A549 (cell line): ENCODE data around the gene NUTF2. TPM values are rescaled to one million over a fixed set of nuclear protein-coding genes. Genes with fewer than 3 reads are reported as not detected.

Experiments used
- ATAC-seq, 2 experiments: fragments of 200-7000 bp in 1 of 2; fragments of >200 bp in 1 of 2; cut with Nextera tagmentation in 1 of 2; cut with Tn5 transposase in 1 of 2; 3 replicates each; pipeline versions ENCODE4 v1.8.0 to v1.9.1; 2018 to 2020; ENCODE audit warnings: mild to moderate bottlenecking in 1 of 2, moderate library complexity in 1 of 2
- CTCF ChIA-PET: fragments of 300-600 bp; sonication (Branson Sonifier 250); formaldehyde crosslinking; extraction: SDS; loops from one replicate; lab custom pipeline; 2021; ENCODE audit warnings: antibody characterized with exemption, inconsistent platforms; lab: Yijun Ruan, JAX
- POLR2A ChIA-PET: fragments of 350-600 bp; formaldehyde crosslinking; extraction: SDS; loops from one replicate; lab custom pipeline; 2021; ENCODE audit warnings: antibody characterized with exemption, inconsistent platforms; lab: Yijun Ruan, JAX
- DNase-seq, 2 experiments: peaks; one replicate each; pipeline versions ENCODE4 v3.0.0 to v3.0.0-alpha.2; 2011 to 2016; ENCODE audit warnings: low read depth in 1 of 2, low spot score in 1 of 2
- FAIRE-seq: peaks from 2 replicates; lab custom pipeline; 2011; peaks lifted over from hg19 to GRCh38; lab: Jason Lieb, UNC
- H3K27ac ChIP-seq, 2 experiments: fragments of >200 bp; sonication (Bioruptor Twin); formaldehyde crosslinking; 3 replicates each; pipeline ENCODE4 v1.5.1; 2016 to 2017
- H3K4me1 ChIP-seq: fragments of >200 bp; sonication (Bioruptor Twin); formaldehyde crosslinking; 3 replicates; pipeline ENCODE4 v1.6.1; 2016
- H3K4me2 ChIP-seq: fragments of >200 bp; sonication (Bioruptor Twin); formaldehyde crosslinking; 3 replicates; pipeline ENCODE4 v1.6.1; 2016
- H3K4me3 ChIP-seq: fragments of >200 bp; sonication (Bioruptor Twin); formaldehyde crosslinking; 3 replicates; pipeline ENCODE4 v1.5.1; 2016
- H3K9me3 ChIP-seq: fragments of >200 bp; sonication (Bioruptor Twin); formaldehyde crosslinking; 3 replicates; pipeline ENCODE4 v1.6.1; 2016
- BHLHE40 ChIP-seq: IDR thresholded peaks from 2 replicates; pipeline ENCODE4 v1.6.1; 2012; ENCODE audit warnings: low read depth, low read length, inconsistent platforms
- CEBPB ChIP-seq, 2 experiments: fragments of >200 bp in 1 of 2; sonication (Bioruptor Twin) in 1 of 2; formaldehyde crosslinking in 1 of 2; IDR thresholded peaks; 2 replicates each; pipeline ENCODE4 v1.6.1; 2012 to 2016
- EHF ChIP-seq: fragments of 250-450 bp; sonication (Bioruptor Pico); IDR thresholded peaks from 2 replicates; pipeline ENCODE4 v1.5.0; 2020; ENCODE audit warnings: mild to moderate bottlenecking
- ESRRA ChIP-seq: fragments of 150-350 bp; IDR thresholded peaks from 2 replicates; pipeline ENCODE4 v1.6.1; 2014; ENCODE audit warnings: mild to moderate bottlenecking, low read length, borderline replicate concordance
- FOSL2 ChIP-seq, 2 experiments: fragments of 450-650 bp in 1 of 2; fragments of >200 bp in 1 of 2; sonication (Bioruptor Twin) in 1 of 2; formaldehyde crosslinking; IDR thresholded peaks; 2 replicates each; pipeline versions ENCODE4 v1.5.0 to v1.6.1; 2016 to 2020; ENCODE audit warnings: mild to moderate bottlenecking in 1 of 2, moderate library complexity in 1 of 2
- FOXS1 ChIP-seq: fragments of 250-450 bp; sonication (Bioruptor Pico); IDR thresholded peaks from 2 replicates; pipeline ENCODE4 v1.5.0; 2020; ENCODE audit warnings: mild to moderate bottlenecking, moderate library complexity
- HOXB13 ChIP-seq: fragments of 250-450 bp; sonication (Bioruptor Pico); IDR thresholded peaks from 2 replicates; pipeline ENCODE4 v1.5.0; 2020; ENCODE audit warnings: low read depth, mild to moderate bottlenecking, moderate library complexity
- MYC ChIP-seq: IDR thresholded peaks from 2 replicates; pipeline ENCODE4 v1.6.1; 2012; ENCODE audit warnings: mild to moderate bottlenecking, inconsistent platforms, low read length, improper control_type of control experiment, borderline replicate concordance
- RAD21 ChIP-seq, 2 experiments: fragments of >200 bp in 1 of 2; sonication (Bioruptor Twin) in 1 of 2; formaldehyde crosslinking in 1 of 2; IDR thresholded peaks in 1 of 2; conservative IDR thresholded peaks in 1 of 2; 2 replicates in 1 of 2; 3 replicates in 1 of 2; pipeline ENCODE4 v1.6.1; 2012 to 2018; ENCODE audit warnings: inconsistent platforms in 1 of 2
- RNF2 ChIP-seq: fragments of 200-600 bp; sonication (generic); IDR thresholded peaks from 2 replicates; pipeline ENCODE4 v1.6.1; 2016; ENCODE audit warnings: low read depth, mild to moderate bottlenecking, antibody characterized with exemption, moderate library complexity, borderline replicate concordance
- SREBF2 ChIP-seq: fragments of 450-650 bp; IDR thresholded peaks from 2 replicates; pipeline ENCODE4 v1.6.1; 2014; ENCODE audit warnings: mild to moderate bottlenecking, moderate library complexity
- WGBS: methylation state at CpG from one replicate; pipeline ENCODE4 v1.1.6; 2017; ENCODE audit errors: missing lambda C conversion rate; 5-methylcytosine and 5-hydroxymethylcytosine counted together
- polyA plus RNA-seq, 4 experiments: library from polyadenylated mRNA; depleted of rRNA in 3 of 4; stranded (reverse); fragments of >200 nt; fragmentation: RNase III in 1 of 4; extraction: RNeasy Plus Mini Kit Qiagen cat#74134 plus additional on column Dnase treatment in 1 of 4; gene quantifications; 2 replicates in 3 of 4; 3 replicates in 1 of 4; pipeline ENCODE4 v1.2.3, GENCODE V29; 2011 to 2017
- small RNA-seq, 6 experiments: library from RNA; depleted of rRNA; stranded (forward); fragments of <200 nt; gene quantifications; one replicate each; pipeline ENCODE3, GENCODE V24; 2012

Gene NUTF2
- polyA plus RNA-seq, 2 of the 4 experiments (the other 2 are of a cell fraction): 168 to 287 TPM

DNA sequence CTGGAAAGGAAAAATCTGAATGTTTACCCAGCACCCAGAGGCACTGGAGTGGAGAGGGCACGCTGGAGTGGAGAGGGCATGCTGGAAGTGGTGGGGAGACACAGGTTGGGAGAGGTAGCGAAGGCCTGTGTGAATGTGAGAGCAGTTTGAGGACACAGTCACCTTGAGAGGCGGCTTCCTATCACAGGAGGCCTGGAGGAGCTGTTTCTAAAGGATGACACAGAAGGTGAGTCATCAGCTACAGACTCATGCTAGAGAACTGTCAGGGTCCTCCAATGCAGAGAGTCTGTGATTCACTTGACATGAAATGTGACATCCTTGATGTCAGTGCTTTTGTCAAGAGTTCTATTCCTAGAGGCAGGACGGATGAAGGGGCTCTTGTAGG lies 71.1 kb downstream of the NUTF2 start:
- Histone ChIP-seq H3K4me2 (peak overlapping the region; percentile 27; the same call in 2 of the 3 replicates), H3K4me1 (peaks cover 16% of the 10 kb centered on the region), H3K27ac (peak overlapping the region in 1 of 2 experiments; percentile 2; a peak in 1 of 6 replicates), H3K4me3 (no peak overlapping the region), H3K9me3 (no peaks in the 10 kb centered on the region)
- DNase-seq: peak; percentile 62 to 88
- TF ChIP-seq ESRRA (peak; percentile 16; the same call in 1 of the 2 replicates), FOXS1 (CRISPR knock-in tag) (no peak), SREBF2 (no peak), EHF (CRISPR knock-in tag) (no peak), HOXB13 (no peak), FOSL2 (IDR thresholded peaks at IDR 0.05) (peak; percentile 58; the same call in 1 of the 2 replicates), FOSL2 (CRISPR knock-in tag; IDR thresholded peaks at IDR 0.05) (peak; percentile 95), RNF2 (no peak)
- ChIA-PET CTCF (interaction anchor here (0.6 to 22.2 kb wide), 10 partner anchors 9 to 101 kb away, joined by 3 to 370 read pairs (median 4); partner anchors contain the start of genes EDC4 and NRN1L), POLR2A (interaction anchor here (0.6 to 1.0 kb wide), 4 partner anchors 13 to 111 kb away, joined by 3 to 5 read pairs (median 3); partner anchors contain the start of genes RANBP10 and TSNAXIP1)
- ATAC-seq: peak; percentile 89 to 90
- no peak for FAIRE-seq
- WGBS: 36% methylated on average over 4 of the region's 4 CpGs

DNA sequence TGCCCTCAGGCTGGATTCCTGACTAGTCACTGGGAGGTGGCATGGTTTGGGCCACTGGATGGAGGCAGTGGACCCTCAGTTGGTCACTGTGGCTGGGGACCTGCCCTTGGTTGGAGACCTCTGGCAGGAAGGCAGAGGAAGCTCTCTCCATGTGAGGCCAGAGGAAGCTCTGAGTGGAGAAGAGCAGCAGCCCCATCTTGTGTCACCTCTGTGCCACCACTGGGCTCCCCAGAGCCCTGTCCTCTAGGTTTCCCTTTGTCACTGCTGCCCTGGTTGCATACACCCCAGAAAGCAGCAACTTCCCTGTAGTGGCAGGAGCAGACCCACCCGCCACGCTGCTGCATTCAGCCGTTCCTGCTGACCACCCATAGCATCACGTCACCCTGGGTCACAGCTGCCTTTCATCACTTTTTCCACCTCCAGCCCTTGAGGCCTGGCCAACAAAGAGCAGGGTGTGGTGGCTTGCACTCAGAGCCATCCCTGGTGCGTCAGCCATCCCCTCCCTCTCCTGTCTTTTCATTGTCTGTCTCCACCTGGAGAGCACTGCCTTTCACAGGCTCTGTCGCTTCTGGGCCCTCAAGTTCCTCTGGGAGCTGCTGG lies 73.0 kb downstream of the NUTF2 start:
- TF ChIP-seq RAD21 (conservative IDR thresholded peaks at IDR 0.05 in 1 of 2, IDR thresholded peaks at IDR 0.05 in 1 of 2) (peak in 1 of 2 experiments; percentile 20; a peak in 1 of 5 replicates), BHLHE40 (no peak), MYC (no peak), CEBPB (IDR thresholded peaks at IDR 0.05) (no peak), EHF (CRISPR knock-in tag) (no peak)
- CTCF ChIA-PET: interaction anchor here (0.9 to 22.2 kb wide), 6 partner anchors 8 to 121 kb away, joined by 3 to 370 read pairs (median 25); partner anchors contain the start of genes CTRL, EDC4 and NRN1L

More for the DNA sequence above, 73.0 kb downstream of the NUTF2 start:
- H3K9me3 ChIP-seq: no peaks in the 10 kb centered on the region
- no peak overlapping the region for H3K27ac ChIP-seq
- FAIRE-seq: no peak
- no peak overlapping the region for H3K4me3 ChIP-seq
- no peak overlapping the region for H3K4me2 ChIP-seq
- DNase-seq: no peak
- H3K4me1 ChIP-seq: peaks cover 16% of the 10 kb centered on the region
- ATAC-seq: 0 out of 6 replicates have a peak, but pooled peaks of 1 of the 2 experiments have one; percentile 14
- POLR2A ChIA-PET: no interaction called here
- 93% methylated on average over 6 of the region's 6 CpGs for WGBS

Small RNAs within 50 kb of the gene (small RNA-seq; reads per million reads assigned to genes)
- gene AC040162.2 (0 reads per million in 6 experiments), gene NRN1L (0 reads per million in 6 experiments)

Other genes with a start within 250 kb of the NUTF2 start
- gene CARMIL2, start 201.8 kb upstream of the NUTF2 start, polyA plus RNA-seq (2011; rRNA removed): 0.39 and 0.62 TPM in 2 replicates
- 0.95 to 1.3 TPM (median 1.2 TPM) in 3 replicates for gene CARMIL2, start 201.8 kb upstream of the NUTF2 start, polyA plus RNA-seq (2017; fragmentation: RNase III; extraction: RNeasy Plus Mini Kit Qiagen cat#74134 plus additional on column Dnase treatment)
- gene ACD, start 186.7 kb upstream of the NUTF2 start, polyA plus RNA-seq (2011; rRNA removed): 19.4 and 22.2 TPM in 2 replicates
- gene ACD, start 186.7 kb upstream of the NUTF2 start, polyA plus RNA-seq (2017; fragmentation: RNase III; extraction: RNeasy Plus Mini Kit Qiagen cat#74134 plus additional on column Dnase treatment): 25.3 to 26.5 TPM (median 26.4 TPM) in 3 replicates
- 1.7 and 1.8 TPM in 2 replicates for gene PARD6A, start 186.0 kb upstream of the NUTF2 start, polyA plus RNA-seq (2011; rRNA removed)
- 1.4 to 2.2 TPM (median 1.9 TPM) in 3 replicates for gene PARD6A, start 186.0 kb upstream of the NUTF2 start, polyA plus RNA-seq (2017; fragmentation: RNase III; extraction: RNeasy Plus Mini Kit Qiagen cat#74134 plus additional on column Dnase treatment)
- gene ENKD1, start 180.2 kb upstream of the NUTF2 start, polyA plus RNA-seq (2011; rRNA removed): 4.0 and 4.3 TPM in 2 replicates
- gene ENKD1, start 180.2 kb upstream of the NUTF2 start, polyA plus RNA-seq (2017; fragmentation: RNase III; extraction: RNeasy Plus Mini Kit Qiagen cat#74134 plus additional on column Dnase treatment): 11.1 to 12.6 TPM (median 12.2 TPM) in 3 replicates
- not detected in 2 replicates for gene C16orf86, start 180.1 kb upstream of the NUTF2 start, polyA plus RNA-seq (2011; rRNA removed)
- gene C16orf86, start 180.1 kb upstream of the NUTF2 start, polyA plus RNA-seq (2017; fragmentation: RNase III; extraction: RNeasy Plus Mini Kit Qiagen cat#74134 plus additional on column Dnase treatment): 0.05 to 0.21 TPM (median 0.06 TPM) in 3 replicates
- gene GFOD2, start 127.6 kb upstream of the NUTF2 start, polyA plus RNA-seq (2011; rRNA removed): 10.3 and 11.0 TPM in 2 replicates
- gene GFOD2, start 127.6 kb upstream of the NUTF2 start, polyA plus RNA-seq (2017; fragmentation: RNase III; extraction: RNeasy Plus Mini Kit Qiagen cat#74134 plus additional on column Dnase treatment): 16.1 to 17.8 TPM (median 16.4 TPM) in 3 replicates
- gene RANBP10, start 40.4 kb upstream of the NUTF2 start, polyA plus RNA-seq (2011; rRNA removed): 9.8 and 11.1 TPM in 2 replicates
- 6.9 to 7.5 TPM (median 7.5 TPM) in 3 replicates for gene RANBP10, start 40.4 kb upstream of the NUTF2 start, polyA plus RNA-seq (2017; fragmentation: RNase III; extraction: RNeasy Plus Mini Kit Qiagen cat#74134 plus additional on column Dnase treatment)
- gene TSNAXIP1, start 40.0 kb upstream of the NUTF2 start, polyA plus RNA-seq (2011; rRNA removed): 0.68 and 0.78 TPM in 2 replicates
- gene TSNAXIP1, start 40.0 kb upstream of the NUTF2 start, polyA plus RNA-seq (2017; fragmentation: RNase III; extraction: RNeasy Plus Mini Kit Qiagen cat#74134 plus additional on column Dnase treatment): 0.97 to 1.2 TPM (median 1.1 TPM) in 3 replicates
- gene THAP11, start 4.6 kb upstream of the NUTF2 start, polyA plus RNA-seq (2011; rRNA removed): 33.2 and 44.0 TPM in 2 replicates
- 27.2 to 30.9 TPM (median 30.0 TPM) in 3 replicates for gene THAP11, start 4.6 kb upstream of the NUTF2 start, polyA plus RNA-seq (2017; fragmentation: RNase III; extraction: RNeasy Plus Mini Kit Qiagen cat#74134 plus additional on column Dnase treatment)
- gene CENPT, start 760 bp downstream of the NUTF2 start, polyA plus RNA-seq (2011; rRNA removed): 18.2 and 19.1 TPM in 2 replicates
- 35.9 to 40.3 TPM (median 36.9 TPM) in 3 replicates for gene CENPT, start 760 bp downstream of the NUTF2 start, polyA plus RNA-seq (2017; fragmentation: RNase III; extraction: RNeasy Plus Mini Kit Qiagen cat#74134 plus additional on column Dnase treatment)
- gene EDC4, start 26.1 kb downstream of the NUTF2 start, polyA plus RNA-seq (2011; rRNA removed): 21.0 and 35.3 TPM in 2 replicates
- 54.9 to 60.4 TPM (median 58.1 TPM) in 3 replicates for gene EDC4, start 26.1 kb downstream of the NUTF2 start, polyA plus RNA-seq (2017; fragmentation: RNase III; extraction: RNeasy Plus Mini Kit Qiagen cat#74134 plus additional on column Dnase treatment)
- gene NRN1L, start 38.0 kb downstream of the NUTF2 start, polyA plus RNA-seq (2011; rRNA removed): 0.22 and 0.34 TPM in 2 replicates
- not detected in 3 replicates for gene NRN1L, start 38.0 kb downstream of the NUTF2 start, polyA plus RNA-seq (2017; fragmentation: RNase III; extraction: RNeasy Plus Mini Kit Qiagen cat#74134 plus additional on column Dnase treatment)
- 15.1 and 18.2 TPM in 2 replicates for gene PSKH1, start 46.3 kb downstream of the NUTF2 start, polyA plus RNA-seq (2011; rRNA removed)
- 14.6 to 15.8 TPM (median 15.7 TPM) in 3 replicates for gene PSKH1, start 46.3 kb downstream of the NUTF2 start, polyA plus RNA-seq (2017; fragmentation: RNase III; extraction: RNeasy Plus Mini Kit Qiagen cat#74134 plus additional on column Dnase treatment)
- 0.92 and 1.6 TPM in 2 replicates for gene CTRL, start 84.9 kb downstream of the NUTF2 start, polyA plus RNA-seq (2011; rRNA removed)
- gene CTRL, start 84.9 kb downstream of the NUTF2 start, polyA plus RNA-seq (2017; fragmentation: RNase III; extraction: RNeasy Plus Mini Kit Qiagen cat#74134 plus additional on column Dnase treatment): 3.6 to 4.4 TPM (median 3.9 TPM) in 3 replicates
- gene PSMB10, start 89.9 kb downstream of the NUTF2 start, polyA plus RNA-seq (2011; rRNA removed): 11.0 and 11.3 TPM in 2 replicates
- 51.9 to 53.5 TPM (median 52.4 TPM) in 3 replicates for gene PSMB10, start 89.9 kb downstream of the NUTF2 start, polyA plus RNA-seq (2017; fragmentation: RNase III; extraction: RNeasy Plus Mini Kit Qiagen cat#74134 plus additional on column Dnase treatment)
- 1.7 and 2.6 TPM in 2 replicates for gene LCAT, start 97.2 kb downstream of the NUTF2 start, polyA plus RNA-seq (2011; rRNA removed)
- 8.4 to 11.2 TPM (median 10.0 TPM) in 3 replicates for gene LCAT, start 97.2 kb downstream of the NUTF2 start, polyA plus RNA-seq (2017; fragmentation: RNase III; extraction: RNeasy Plus Mini Kit Qiagen cat#74134 plus additional on column Dnase treatment)
- 18.2 and 19.5 TPM in 2 replicates for gene SLC12A4, start 121.7 kb downstream of the NUTF2 start, polyA plus RNA-seq (2011; rRNA removed)
- 32.6 to 34.7 TPM (median 33.2 TPM) in 3 replicates for gene SLC12A4, start 121.7 kb downstream of the NUTF2 start, polyA plus RNA-seq (2017; fragmentation: RNase III; extraction: RNeasy Plus Mini Kit Qiagen cat#74134 plus additional on column Dnase treatment)
- not detected in 2 replicates for gene DPEP3, start 133.6 kb downstream of the NUTF2 start, polyA plus RNA-seq (2011; rRNA removed)
- not detected in 3 replicates for gene DPEP3, start 133.6 kb downstream of the NUTF2 start, polyA plus RNA-seq (2017; fragmentation: RNase III; extraction: RNeasy Plus Mini Kit Qiagen cat#74134 plus additional on column Dnase treatment)
- gene DPEP2, start 152.6 kb downstream of the NUTF2 start, polyA plus RNA-seq (2011; rRNA removed): not detected in 2 replicates
- not detected in 3 replicates for gene DPEP2, start 152.6 kb downstream of the NUTF2 start, polyA plus RNA-seq (2017; fragmentation: RNase III; extraction: RNeasy Plus Mini Kit Qiagen cat#74134 plus additional on column Dnase treatment)
- not detected in 2 replicates for gene DPEP2NB, start 169.0 kb downstream of the NUTF2 start, polyA plus RNA-seq (2011; rRNA removed)
- gene DPEP2NB, start 169.0 kb downstream of the NUTF2 start, polyA plus RNA-seq (2017; fragmentation: RNase III; extraction: RNeasy Plus Mini Kit Qiagen cat#74134 plus additional on column Dnase treatment): not detected in 3 replicates
- 14.0 and 18.3 TPM in 2 replicates for gene DDX28, start 176.3 kb downstream of the NUTF2 start, polyA plus RNA-seq (2011; rRNA removed)
- gene DDX28, start 176.3 kb downstream of the NUTF2 start, polyA plus RNA-seq (2017; fragmentation: RNase III; extraction: RNeasy Plus Mini Kit Qiagen cat#74134 plus additional on column Dnase treatment): 13.8 to 14.9 TPM (median 14.6 TPM) in 3 replicates
- 20.7 and 21.5 TPM in 2 replicates for gene DUS2, start 176.4 kb downstream of the NUTF2 start, polyA plus RNA-seq (2011; rRNA removed)
- gene DUS2, start 176.4 kb downstream of the NUTF2 start, polyA plus RNA-seq (2017; fragmentation: RNase III; extraction: RNeasy Plus Mini Kit Qiagen cat#74134 plus additional on column Dnase treatment): 20.8 to 22.8 TPM (median 21.7 TPM) in 3 replicates
- gene NFATC3, start 238.4 kb downstream of the NUTF2 start, polyA plus RNA-seq (2011; rRNA removed): 23.9 and 32.4 TPM in 2 replicates
- gene NFATC3, start 238.4 kb downstream of the NUTF2 start, polyA plus RNA-seq (2017; fragmentation: RNase III; extraction: RNeasy Plus Mini Kit Qiagen cat#74134 plus additional on column Dnase treatment): 11.8 to 13.3 TPM (median 12.5 TPM) in 3 replicates